NB4 (cell line): ENCODE measurements around the gene GPR171.

Source experiments
- DNase-seq: peaks from one replicate; pipeline ENCODE4 v3.0.0; 2010; ENCODE audit warnings: low read depth
- H3K4me3 ChIP-seq: one replicate; pipeline ENCODE4 v1.5.1; 2011; ENCODE audit warnings: mild to moderate bottlenecking, low read depth, low read length, moderate library complexity
- CTCF ChIP-seq: IDR thresholded peaks from one replicate; pipeline ENCODE4 v1.5.1; 2012; ENCODE audit warnings: low read depth, low read length
- MAX ChIP-seq: IDR thresholded peaks from 2 replicates; pipeline ENCODE4 v1.6.1; 2011; ENCODE audit warnings: low read depth, low read length
- MYC ChIP-seq: IDR thresholded peaks from 2 replicates; pipeline ENCODE4 v1.6.1; 2011; ENCODE audit warnings: low read depth, low read length
- POLR2A ChIP-seq: IDR thresholded peaks from 2 replicates; pipeline ENCODE4 v1.6.1; 2011; ENCODE audit warnings: mild to moderate bottlenecking; ENCODE audit not compliant: insufficient read length; ENCODE audit errors: extremely low read depth

The GPR171 gene

GRCh38 chr3:151165226-151165625, 37.8 kb downstream of the GPR171 start:
- DNase-seq: no peak
- no peak overlapping the region for H3K4me3 ChIP-seq
- no peak for TF ChIP-seq CTCF
- no peak for TF ChIP-seq MYC
- TF ChIP-seq POLR2A: no peak
- TF ChIP-seq MAX: no peak

GRCh38 chr3:151159806-151160205, 43.2 kb downstream of the GPR171 start:
- no peak overlapping the region for H3K4me3 ChIP-seq

GRCh38 chr3:151156618-151157216, 46.3 kb downstream of the GPR171 start:
- DNase-seq: peak; percentile 73
- TF ChIP-seq CTCF: peak; percentile 43
- TF ChIP-seq MAX: no peak
- no peak for TF ChIP-seq MYC
- no peak overlapping the region for H3K4me3 ChIP-seq

More at GRCh38 chr3:151159806-151160205, 43.2 kb downstream of the GPR171 start:
- no peak for TF ChIP-seq POLR2A
- no peak for TF ChIP-seq MYC
- TF ChIP-seq CTCF: no peak
- no peak for TF ChIP-seq MAX
- DNase-seq: no peak

GRCh38 chr3:151155409-151156128, 47.4 kb downstream of the GPR171 start:
- TF ChIP-seq MYC (no peak), POLR2A (no peak), MAX (no peak), CTCF (no peak)
- H3K4me3 ChIP-seq: no peak overlapping the region
- DNase-seq: no peak

- no peak overlapping the region for H3K4me3 ChIP-seq
- no peak for TF ChIP-seq MYC
- TF ChIP-seq MAX: no peak
- no peak for TF ChIP-seq POLR2A
- TF ChIP-seq CTCF: no peak
- no peak for DNase-seq
Measured at GRCh38 chr3:151154566-151154965, 48.5 kb downstream of the GPR171 start.
